IPS-15b (cell line): Measurements from ENCODE around the gene NUP50.

Experiments used
- H3K27me3 ChIP-seq: one replicate; pipeline ENCODE4 v1.6.1; 2013; ENCODE audit warnings: low read length; ENCODE audit not compliant: control insufficient read depth, insufficient read depth
- H3K36me3 ChIP-seq: one replicate; pipeline ENCODE4 v1.6.1; 2013; ENCODE audit warnings: low read length; ENCODE audit not compliant: control insufficient read depth, insufficient read depth
- H3K4me1 ChIP-seq: one replicate; pipeline ENCODE4 v1.6.1; 2013; ENCODE audit warnings: mild to moderate bottlenecking, low read length; ENCODE audit not compliant: control insufficient read depth, insufficient read depth
- H3K4me3 ChIP-seq: one replicate; pipeline ENCODE4 v1.5.1; 2013; ENCODE audit warnings: low read depth, low read length
- H3K9ac ChIP-seq: one replicate; pipeline ENCODE4 v1.6.1; 2013; ENCODE audit warnings: low read depth, mild to moderate bottlenecking, low read length
- H3K9me3 ChIP-seq: one replicate; pipeline ENCODE4 v1.6.1; 2013; ENCODE audit warnings: mild to moderate bottlenecking, low read length; ENCODE audit not compliant: control insufficient read depth, insufficient read depth

The NUP50 gene

GRCh38 chr22:45198463-45198795, 34.7 kb downstream of the NUP50 start:
- Histone ChIP-seq H3K27me3 (no peaks in the 10 kb centered on the region), H3K9ac (no peak overlapping the region), H3K36me3 (peaks cover 39% of the 10 kb centered on the region), H3K4me3 (no peak overlapping the region), H3K4me1 (peaks cover 3% of the 10 kb centered on the region), H3K9me3 (no peaks in the 10 kb centered on the region)

DNA sequence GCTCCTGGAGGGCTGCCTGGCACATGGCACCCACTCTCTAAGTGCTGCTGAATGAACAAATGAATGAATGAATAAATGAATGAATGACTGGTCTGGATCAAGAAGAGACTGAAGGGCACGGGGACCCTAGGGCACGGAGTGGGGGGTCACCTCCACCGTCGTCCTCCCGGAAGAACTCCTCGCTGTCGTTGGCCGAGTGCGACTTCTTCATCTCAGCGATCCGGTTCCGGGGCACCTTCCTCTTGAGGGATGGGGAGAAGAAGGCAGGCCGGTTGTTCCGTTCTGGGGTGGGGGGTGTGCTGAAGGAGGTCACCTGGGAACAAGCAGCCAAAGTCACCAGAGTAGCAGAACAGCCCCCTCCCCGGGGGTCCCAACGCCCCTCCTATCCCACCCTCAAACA, 36.0 kb downstream of the NUP50 start:
- Histone ChIP-seq H3K36me3 (peaks cover 42% of the 10 kb centered on the region), H3K9ac (no peak overlapping the region), H3K4me1 (peaks cover 3% of the 10 kb centered on the region), H3K27me3 (no peaks in the 10 kb centered on the region), H3K9me3 (no peaks in the 10 kb centered on the region), H3K4me3 (no peak overlapping the region)

DNA sequence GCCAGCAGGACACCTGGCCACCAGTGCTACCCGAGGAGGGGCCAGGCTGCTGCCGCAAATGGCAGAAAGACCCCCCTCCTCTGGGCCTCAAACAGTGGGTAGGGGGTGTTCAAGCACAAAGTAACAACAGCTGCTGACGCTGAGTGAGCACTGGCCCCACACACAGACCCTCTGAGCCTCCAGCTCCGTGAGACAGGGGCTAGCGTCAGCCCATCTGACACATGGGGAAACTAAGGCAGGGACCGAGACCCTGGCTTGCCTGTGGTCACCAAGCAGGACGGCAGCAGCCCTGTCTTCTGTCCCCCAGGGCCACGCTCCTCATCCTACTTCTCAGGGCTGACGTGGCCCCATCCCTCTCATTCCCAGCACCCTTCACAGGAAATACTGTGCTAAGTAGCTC, 36.5 kb downstream of the NUP50 start:
- Histone ChIP-seq H3K9ac (no peak overlapping the region), H3K27me3 (no peaks in the 10 kb centered on the region), H3K36me3 (peaks cover 45% of the 10 kb centered on the region), H3K9me3 (no peaks in the 10 kb centered on the region), H3K4me3 (no peak overlapping the region), H3K4me1 (peaks cover 3% of the 10 kb centered on the region)

- H3K4me3 ChIP-seq = no peak overlapping the region
- peaks cover 3% of the 10 kb centered on the region for H3K4me1 ChIP-seq
- peaks cover 46% of the 10 kb centered on the region for H3K36me3 ChIP-seq
- no peak overlapping the region for H3K9ac ChIP-seq
- no peaks in the 10 kb centered on the region for H3K27me3 ChIP-seq
- H3K9me3 ChIP-seq = no peaks in the 10 kb centered on the region
Observed at GRCh38 chr22:45200860-45201511, 37.3 kb downstream of the NUP50 start.

DNA sequence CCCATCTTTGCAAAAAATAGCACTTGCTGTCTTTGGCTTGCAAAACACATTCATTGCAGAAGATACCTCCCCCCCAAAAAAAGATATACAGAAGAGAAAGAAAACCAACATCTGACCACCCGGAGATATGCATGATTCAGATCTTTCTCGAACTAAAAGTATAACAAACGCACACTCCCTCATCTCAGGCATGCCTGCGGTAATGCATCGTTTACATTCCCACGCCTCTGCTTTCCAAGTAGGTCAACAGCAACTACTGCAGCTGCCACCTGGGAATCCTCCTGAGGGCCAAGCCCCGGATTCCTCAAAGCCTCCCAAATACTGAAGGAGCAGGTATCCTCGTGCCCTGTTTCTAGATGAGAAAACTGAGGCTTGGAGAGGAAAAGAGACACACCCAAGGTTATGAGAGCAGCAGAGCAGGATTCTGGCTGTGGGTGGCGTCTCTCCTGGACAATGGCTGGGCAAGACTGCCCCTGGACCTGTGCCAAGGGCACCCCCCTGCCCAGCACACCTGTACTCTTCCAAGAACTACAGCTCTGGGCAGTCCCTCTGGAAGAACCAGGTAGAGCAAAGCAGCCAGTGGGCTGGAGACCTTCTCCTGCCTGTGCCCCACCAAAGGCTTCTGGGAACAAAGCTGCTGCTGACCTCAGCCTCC, 38.1 kb downstream of the NUP50 start:
- H3K9me3 ChIP-seq = no peaks in the 10 kb centered on the region
- H3K27me3 ChIP-seq = no peaks in the 10 kb centered on the region
- H3K4me3 ChIP-seq = no peak overlapping the region
- peaks cover 3% of the 10 kb centered on the region for H3K4me1 ChIP-seq
- H3K9ac ChIP-seq = no peak overlapping the region
- H3K36me3 ChIP-seq = peaks cover 41% of the 10 kb centered on the region

- Histone ChIP-seq H3K4me1 (peaks cover 3% of the 10 kb centered on the region), H3K4me3 (no peak overlapping the region), H3K9ac (no peak overlapping the region), H3K9me3 (no peaks in the 10 kb centered on the region), H3K36me3 (peaks cover 36% of the 10 kb centered on the region), H3K27me3 (no peaks in the 10 kb centered on the region)
Observed at GRCh38 chr22:45202333-45203149, 38.8 kb downstream of the NUP50 start.

DNA sequence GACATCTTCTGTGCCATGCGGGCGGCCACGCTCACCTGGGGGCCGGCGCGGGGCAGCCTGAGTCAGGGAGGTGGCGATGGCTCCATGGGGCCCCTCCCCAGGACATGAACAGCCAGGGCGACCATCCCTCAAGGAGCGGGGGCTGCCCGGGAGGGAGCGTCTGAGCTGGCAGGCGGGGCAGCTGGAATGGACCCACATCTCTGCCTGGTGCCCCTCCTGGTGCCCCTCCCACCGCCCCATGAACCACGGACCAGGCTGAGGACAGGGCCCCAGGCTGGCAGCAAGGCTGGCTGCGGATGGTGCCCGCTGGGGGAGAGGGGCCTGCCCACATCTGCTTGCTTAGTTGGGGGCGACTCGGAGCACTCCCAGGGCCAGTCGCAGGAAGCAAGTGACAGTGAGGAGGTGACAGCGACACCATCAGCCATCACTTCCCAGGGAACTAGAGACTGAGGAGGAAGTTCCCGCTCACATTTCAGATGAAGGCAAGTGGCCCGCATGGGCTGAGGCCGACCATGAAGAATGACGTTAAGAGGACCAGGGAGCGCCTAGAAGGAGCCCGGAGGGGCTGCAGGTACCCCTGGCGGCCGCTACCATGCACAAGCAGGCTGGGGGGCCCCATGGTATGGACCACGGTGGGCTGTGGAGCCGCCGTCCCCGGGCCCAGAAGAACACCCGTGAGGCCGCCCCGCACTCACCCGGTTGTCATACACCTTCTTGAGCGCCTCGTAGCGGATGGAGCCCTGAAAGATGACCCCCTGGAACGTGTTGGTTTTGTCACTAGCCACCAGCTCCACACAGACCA, 39.6 kb downstream of the NUP50 start:
- Histone ChIP-seq H3K36me3 (peaks cover 33% of the 10 kb centered on the region), H3K9me3 (no peaks in the 10 kb centered on the region), H3K27me3 (no peaks in the 10 kb centered on the region), H3K4me1 (peaks cover under 1% of the 10 kb centered on the region), H3K4me3 (no peak overlapping the region), H3K9ac (no peak overlapping the region)

DNA sequence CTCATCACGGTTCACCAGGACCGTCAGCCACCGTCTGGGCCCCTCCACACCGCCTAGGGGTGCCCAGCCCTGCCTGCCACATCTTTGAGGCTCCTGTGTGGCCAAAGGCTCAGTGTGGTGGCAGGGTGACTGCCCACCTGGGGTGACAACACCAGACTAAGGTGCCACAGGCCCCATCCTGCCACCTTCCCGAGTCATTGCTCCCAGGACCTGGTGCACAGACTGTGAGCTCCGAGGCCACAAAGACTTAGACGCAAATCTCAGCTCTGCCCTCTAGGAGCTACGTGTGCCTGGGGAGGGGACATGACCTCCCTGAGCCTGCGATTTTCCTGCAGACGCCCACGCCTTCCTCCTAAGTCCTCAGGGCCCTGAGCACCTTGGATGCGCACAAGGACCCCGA, 40.5 kb downstream of the NUP50 start:
- Histone ChIP-seq H3K9ac (no peak overlapping the region), H3K27me3 (no peaks in the 10 kb centered on the region), H3K4me1 (no peaks in the 10 kb centered on the region), H3K36me3 (peaks cover 36% of the 10 kb centered on the region), H3K9me3 (no peaks in the 10 kb centered on the region), H3K4me3 (no peak overlapping the region)

DNA sequence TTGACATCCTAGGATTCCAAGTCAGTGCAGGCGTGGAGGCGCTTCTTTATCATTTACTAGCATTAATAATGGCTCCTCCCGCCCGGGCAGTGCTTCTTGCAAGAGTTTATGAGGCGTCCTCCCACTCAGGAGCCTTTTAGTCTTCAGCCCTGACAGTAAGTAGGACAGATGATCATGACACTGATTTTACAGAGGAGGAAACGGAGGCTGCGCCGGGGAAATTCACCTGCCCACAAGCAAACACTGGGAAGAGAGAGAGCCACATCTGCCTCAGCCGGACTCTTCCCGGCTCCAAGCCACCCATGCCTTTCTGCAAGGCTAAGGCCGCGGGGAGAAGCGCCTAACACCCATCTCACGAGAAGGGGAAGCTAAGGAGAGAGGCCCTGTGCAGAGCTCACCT, 41.1 kb downstream of the NUP50 start:
- Histone ChIP-seq H3K27me3 (no peaks in the 10 kb centered on the region), H3K9ac (no peak overlapping the region), H3K36me3 (peaks cover 34% of the 10 kb centered on the region), H3K4me1 (no peaks in the 10 kb centered on the region), H3K4me3 (no peak overlapping the region), H3K9me3 (no peaks in the 10 kb centered on the region)

DNA sequence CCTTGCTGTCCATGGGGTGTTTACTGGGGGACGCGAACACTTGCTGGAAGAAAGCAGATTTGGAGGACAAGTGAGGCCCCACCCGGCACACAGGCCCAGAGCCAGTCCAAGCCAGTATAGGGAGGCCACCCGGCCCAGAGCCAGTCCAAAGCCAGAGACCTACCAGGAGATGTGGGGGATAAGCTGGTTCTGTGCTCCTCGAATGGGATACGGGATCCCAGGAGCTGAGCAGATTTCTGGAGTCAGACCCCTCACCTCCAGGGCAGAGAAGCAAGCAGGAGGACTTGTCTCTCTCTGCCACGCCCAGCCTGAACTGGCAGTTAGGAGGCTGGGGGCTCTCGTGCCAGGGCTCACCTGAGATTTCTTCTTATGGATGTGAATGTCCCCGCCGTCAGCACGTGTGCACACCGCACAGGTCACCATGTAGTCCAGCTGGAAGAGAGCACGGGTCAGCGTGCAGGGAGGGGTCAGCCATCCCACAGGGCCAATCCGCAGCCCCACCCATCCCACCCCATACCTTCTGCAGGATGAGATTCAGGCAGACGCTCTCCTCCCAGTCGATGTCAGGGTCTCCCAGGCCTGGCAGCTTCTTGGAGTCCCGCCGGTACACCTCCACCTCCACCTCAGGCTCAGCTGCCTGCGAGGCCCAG, 41.7 kb downstream of the NUP50 start:
- H3K9ac ChIP-seq = no peak overlapping the region
- no peaks in the 10 kb centered on the region for H3K4me1 ChIP-seq

GRCh38 chr22:45206233-45206632, 42.5 kb downstream of the NUP50 start:
- Histone ChIP-seq H3K9me3 (no peaks in the 10 kb centered on the region), H3K27me3 (no peaks in the 10 kb centered on the region), H3K9ac (no peak overlapping the region), H3K36me3 (peaks cover 26% of the 10 kb centered on the region), H3K4me3 (no peak overlapping the region), H3K4me1 (no peaks in the 10 kb centered on the region)

More for the DNA sequence above, 41.7 kb downstream of the NUP50 start:
- H3K9me3 ChIP-seq = no peaks in the 10 kb centered on the region
- H3K4me3 ChIP-seq = no peak overlapping the region
- no peaks in the 10 kb centered on the region for H3K27me3 ChIP-seq
- peaks cover 30% of the 10 kb centered on the region for H3K36me3 ChIP-seq
